ENCODE data around the gene EYA3.

Gene EYA3

DNA sequence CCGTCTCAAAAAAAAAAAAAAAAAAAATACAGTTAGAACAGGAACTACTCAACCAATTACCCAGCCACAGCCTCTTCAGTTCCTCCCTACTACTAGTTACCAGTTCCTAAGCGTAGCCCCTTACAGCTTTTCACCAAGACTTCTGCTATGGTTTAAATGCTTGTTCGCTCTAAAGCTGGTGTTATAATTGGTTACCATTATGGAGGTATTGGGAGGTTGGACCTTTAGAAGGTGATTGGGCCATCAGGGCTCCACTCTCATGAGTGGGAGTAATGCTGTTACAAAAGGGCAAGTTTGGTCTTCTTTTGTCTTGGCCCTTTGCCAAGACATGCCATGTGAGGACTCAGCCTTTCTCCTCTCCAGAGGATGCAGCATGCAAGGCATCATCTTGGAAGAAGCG, 156.7 kb downstream of the EYA3 start:
- peak in 1 of 2 donors; percentile 17 for DNase-seq (ENCODE audit: low read depth in 2 of 2)
- H3K4me3 ChIP-seq (replicated peaks in 1 of 2; ENCODE audit: low read depth in 2 of 2, low read length in 2 of 2) = no peak overlapping the region
- TF ChIP-seq, protein P1, sequence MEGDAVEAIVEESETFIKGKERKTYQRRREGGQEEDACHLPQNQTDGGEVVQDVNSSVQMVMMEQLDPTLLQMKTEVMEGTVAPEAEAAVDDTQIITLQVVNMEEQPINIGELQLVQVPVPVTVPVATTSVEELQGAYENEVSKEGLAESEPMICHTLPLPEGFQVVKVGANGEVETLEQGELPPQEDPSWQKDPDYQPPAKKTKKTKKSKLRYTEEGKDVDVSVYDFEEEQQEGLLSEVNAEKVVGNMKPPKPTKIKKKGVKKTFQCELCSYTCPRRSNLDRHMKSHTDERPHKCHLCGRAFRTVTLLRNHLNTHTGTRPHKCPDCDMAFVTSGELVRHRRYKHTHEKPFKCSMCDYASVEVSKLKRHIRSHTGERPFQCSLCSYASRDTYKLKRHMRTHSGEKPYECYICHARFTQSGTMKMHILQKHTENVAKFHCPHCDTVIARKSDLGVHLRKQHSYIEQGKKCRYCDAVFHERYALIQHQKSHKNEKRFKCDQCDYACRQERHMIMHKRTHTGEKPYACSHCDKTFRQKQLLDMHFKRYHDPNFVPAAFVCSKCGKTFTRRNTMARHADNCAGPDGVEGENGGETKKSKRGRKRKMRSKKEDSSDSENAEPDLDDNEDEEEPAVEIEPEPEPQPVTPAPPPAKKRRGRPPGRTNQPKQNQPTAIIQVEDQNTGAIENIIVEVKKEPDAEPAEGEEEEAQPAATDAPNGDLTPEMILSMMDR (IDR thresholded peaks at IDR 0.05; ENCODE audit: low read depth, low read length) = no peak

GRCh38 chr1:27931184-27931583, 157.2 kb downstream of the EYA3 start:
- H3K4me3 ChIP-seq (replicated peaks in 1 of 2; ENCODE audit: low read depth in 2 of 2, low read length in 2 of 2) = no peak overlapping the region
- TF ChIP-seq, protein P1 (IDR thresholded peaks at IDR 0.05; ENCODE audit: low read depth, low read length) = no peak
- DNase-seq (ENCODE audit: low read depth in 2 of 2) = no peak

DNA sequence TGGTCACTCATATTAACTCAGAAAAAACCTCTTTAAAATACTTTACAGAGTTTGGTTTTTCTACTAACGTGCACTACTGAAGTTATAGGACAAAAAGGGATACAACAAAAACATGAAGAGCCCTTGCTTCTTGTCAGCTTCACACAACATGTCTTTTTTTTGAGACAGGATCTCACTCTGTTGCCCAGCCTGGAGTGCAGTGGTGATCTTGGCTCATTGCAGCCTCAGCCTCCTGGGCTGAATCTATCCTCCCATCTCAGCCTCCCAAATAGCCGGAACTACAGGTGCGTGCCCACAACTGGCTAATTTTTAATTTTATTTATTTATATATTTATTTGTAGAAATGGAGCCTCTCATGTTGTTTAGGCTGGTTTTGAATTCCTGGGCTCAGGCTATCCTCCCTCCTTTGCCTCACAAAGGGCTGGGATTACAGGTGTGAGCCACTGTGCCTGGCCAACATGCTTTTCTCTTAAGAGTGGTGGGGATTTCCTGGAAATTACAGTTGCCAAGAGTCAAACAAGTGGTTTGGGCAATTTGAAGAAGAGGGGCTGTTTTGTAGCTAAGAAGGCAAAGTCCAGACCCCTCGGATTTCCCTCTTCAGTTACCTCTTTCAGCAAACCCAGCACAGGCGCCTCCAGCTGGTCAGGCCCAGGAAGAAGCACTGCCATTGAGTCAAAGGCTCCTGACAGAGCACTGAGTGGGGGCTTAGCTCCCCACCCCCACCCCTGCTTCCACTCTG, 160.0 kb downstream of the EYA3 start:
- TF ChIP-seq, protein P1 (IDR thresholded peaks at IDR 0.05; ENCODE audit: low read depth, low read length) = no peak
- DNase-seq (ENCODE audit: low read depth in 2 of 2) = peak in 1 of 2 donors; percentile 22
- H3K4me3 ChIP-seq (replicated peaks in 1 of 2; ENCODE audit: low read depth in 2 of 2, low read length in 2 of 2) = no peak overlapping the region

DNA sequence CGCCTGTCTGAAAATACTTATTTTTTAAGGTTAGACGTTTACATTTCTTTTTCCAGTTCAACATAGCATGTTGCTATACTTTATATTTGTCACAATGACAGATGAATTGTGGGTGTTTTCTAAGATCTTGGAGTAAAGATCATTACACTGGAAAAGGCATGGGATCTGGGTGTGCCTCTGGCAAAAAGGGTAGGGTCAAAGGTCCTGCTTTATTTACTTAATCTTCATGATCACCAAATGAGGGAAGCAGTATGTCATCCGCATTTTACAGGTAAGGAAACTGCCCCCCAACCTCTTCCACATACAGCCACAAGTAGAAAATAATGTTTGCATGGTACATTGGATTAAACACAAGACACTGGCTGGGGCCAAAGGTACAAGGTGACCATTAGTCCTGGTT, 166.1 kb downstream of the EYA3 start:
- no peak for DNase-seq (ENCODE audit: low read depth in 2 of 2)
- TF ChIP-seq, protein P1 (IDR thresholded peaks at IDR 0.05; ENCODE audit: low read depth, low read length) = no peak
- H3K4me3 ChIP-seq (replicated peaks in 1 of 2; ENCODE audit: low read depth in 2 of 2, low read length in 2 of 2) = no peak overlapping the region
